GM13976 (cell line): ENCODE results near the gene CLCN7.
"Not testable (repeated sequence)": the region's sequence is repeated elsewhere in the genome, so short reads cannot be mapped to it uniquely, and the experiment has no call there.

Source experiments
- DNase-seq: peaks from one replicate; pipeline ENCODE4 v3.0.0; 2012; ENCODE audit warnings: low spot score
- CTCF ChIP-seq: IDR thresholded peaks from 2 replicates; pipeline ENCODE4 v1.5.1; 2012; ENCODE audit warnings: borderline replicate concordance, mild to moderate bottlenecking; ENCODE audit not compliant: insufficient read depth; ENCODE audit errors: extremely low read depth, missing control alignments, control extremely low read depth
- in situ Hi-C: fragments of 300-500 bp; cut with MboI; formaldehyde crosslinking; loops from one replicate; pipeline ENCODE4 v1.12.0; 2022; ENCODE audit warnings: low sequenced_read_pairs, mixed read lengths, inconsistent platforms; ENCODE audit not compliant: unreplicated experiment

The CLCN7 gene

GRCh38 chr16:1442697-1443096 is 32.1 kb downstream of the CLCN7 start:
- TF ChIP-seq CTCF: no peak
- no peak for DNase-seq
- in situ Hi-C loops: no loop called here

DNA sequence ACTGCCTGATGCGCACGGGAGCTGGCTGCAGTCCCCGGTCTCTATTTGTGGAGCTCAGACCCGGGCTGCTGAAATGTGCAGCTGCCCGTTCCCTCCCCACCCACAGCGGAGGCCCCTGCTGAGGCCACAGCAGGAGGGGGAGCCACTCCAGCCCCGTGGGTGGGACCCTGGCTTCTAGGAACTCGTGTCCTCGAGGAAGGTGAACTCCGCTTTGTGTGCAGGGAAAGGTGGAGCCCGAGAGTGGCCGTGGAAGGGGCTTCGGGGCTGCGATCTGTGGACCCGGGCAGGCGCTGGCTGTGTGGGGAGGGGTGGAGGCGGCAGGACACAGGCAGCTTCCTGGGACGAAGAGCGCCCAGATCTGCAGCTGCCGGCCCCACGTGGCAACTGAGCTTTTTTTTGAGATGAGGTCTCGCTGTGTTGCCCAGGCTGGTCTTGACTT is 33.4 kb downstream of the CLCN7 start:
- DNase-seq: no peak
- TF ChIP-seq CTCF: no peak
- in situ Hi-C loops: no loop called here

- in situ Hi-C loops, DNase-seq: not testable (repeated sequence)
Measured at GRCh38 chr16:1439699-1440074, 35.1 kb downstream of the CLCN7 start.

DNA sequence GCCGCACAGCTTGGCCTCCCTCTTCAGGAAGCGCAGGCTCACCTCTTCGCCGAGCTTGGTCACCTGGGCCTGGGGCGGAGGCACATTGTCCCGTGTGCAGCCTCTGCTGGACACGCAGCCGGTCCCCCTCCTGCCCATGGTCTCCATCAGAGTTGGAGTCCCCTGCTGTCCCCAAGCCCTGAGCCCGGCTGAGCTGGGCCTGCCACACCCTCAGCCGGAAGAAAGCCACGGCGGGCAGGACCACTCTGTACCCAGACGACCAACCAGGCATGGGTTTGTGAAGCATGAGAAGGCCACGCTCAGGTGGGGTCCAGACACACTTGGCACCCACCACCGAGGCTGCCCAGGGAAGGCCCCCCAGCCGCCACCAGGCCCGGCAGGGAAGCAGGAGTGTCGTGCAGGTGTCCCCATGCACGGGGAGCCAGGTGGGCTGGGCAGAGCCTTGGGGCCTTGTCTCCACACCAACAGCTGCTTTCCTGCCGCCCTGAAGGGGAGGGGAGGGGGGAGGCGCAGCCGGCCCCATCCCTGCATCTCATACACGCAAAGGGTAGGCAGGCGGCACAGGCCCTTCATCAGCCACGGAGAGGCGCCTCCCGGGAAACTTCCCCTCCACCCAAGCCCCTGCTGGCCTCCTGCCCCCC is 35.6 kb downstream of the CLCN7 start:
- TF ChIP-seq CTCF: no peak
- DNase-seq: no peak
- in situ Hi-C loops: no loop called here

DNA sequence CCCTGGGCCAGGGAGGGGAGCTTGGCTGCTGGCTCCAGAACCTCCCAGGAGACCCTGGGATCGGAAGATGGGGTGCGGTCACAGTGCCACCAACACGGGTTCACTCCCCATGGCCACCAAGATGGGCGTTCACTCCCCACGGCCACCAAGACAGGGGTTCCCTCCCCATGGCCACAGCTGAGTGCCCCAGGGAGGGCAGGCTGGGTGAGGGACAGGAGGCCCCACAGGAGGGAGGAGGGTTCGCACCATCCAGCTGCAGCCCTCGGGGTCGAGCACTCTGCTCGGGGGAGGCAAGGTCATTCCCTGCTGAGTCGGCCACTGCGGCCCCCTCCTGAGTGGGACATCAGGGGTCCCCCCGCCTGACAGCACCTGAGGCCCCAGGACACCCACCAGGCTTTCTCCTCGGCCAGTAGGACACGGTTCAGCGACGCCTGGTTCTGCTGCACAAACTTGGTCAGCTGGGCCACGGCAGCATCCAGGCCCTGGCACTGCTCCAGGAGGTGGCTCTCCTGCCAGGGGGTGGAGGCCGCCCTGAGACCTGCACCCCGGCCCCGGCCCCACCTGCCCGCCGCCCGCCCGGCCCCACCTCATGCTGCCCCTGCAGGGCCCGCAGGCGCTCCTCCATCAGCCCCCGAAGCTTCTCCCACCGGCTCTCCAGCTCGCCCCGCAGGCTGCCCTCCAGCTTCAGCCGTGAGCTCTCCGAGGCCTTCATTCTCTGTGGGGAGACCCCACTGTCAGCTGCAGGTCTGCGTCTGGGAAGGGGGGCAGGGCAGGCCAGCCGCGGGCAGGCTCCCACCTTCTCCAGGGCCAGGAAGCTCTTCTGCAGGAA is 36.4 kb downstream of the CLCN7 start:
- TF ChIP-seq CTCF: no peak
- in situ Hi-C loops: no loop called here
- no peak for DNase-seq

DNA sequence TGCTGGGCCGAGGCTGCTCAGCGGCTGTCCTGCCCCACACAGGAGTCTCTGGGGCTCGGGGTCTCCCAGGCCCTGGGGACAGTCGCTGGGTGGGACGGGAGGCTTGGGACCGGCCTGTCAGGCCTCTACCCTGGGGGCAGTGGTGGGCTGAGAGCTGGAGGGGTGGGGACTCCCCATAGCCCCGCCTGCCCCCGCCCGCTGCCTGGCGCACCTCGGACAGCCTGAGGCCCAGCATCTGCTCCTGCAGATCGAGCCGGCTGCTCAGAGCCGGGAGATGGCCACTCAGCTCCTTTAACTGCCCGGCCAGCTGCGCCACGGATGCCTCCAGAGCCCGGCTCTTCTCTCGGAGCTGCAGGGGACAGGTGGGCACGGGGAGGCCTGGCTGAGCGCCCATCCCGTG is 37.2 kb downstream of the CLCN7 start:
- no peak for DNase-seq
- in situ Hi-C loops: no loop called here
- no peak for TF ChIP-seq CTCF

GRCh38 chr16:1436731-1437355 is 38.0 kb downstream of the CLCN7 start:
- no peak for TF ChIP-seq CTCF
- in situ Hi-C loops: no loop called here
- DNase-seq: no peak
